WTC11 (cell line): ENCODE results near the gene COL5A1. TPM values are rescaled to one million over a fixed set of nuclear protein-coding genes. Genes with fewer than 3 reads are reported as not detected.

Experiments used
- ATAC-seq: fragments of 200-7000 bp; cut with Tn5 transposase; 2 replicates; pipeline ENCODE4 v1.10.0; 2021; ENCODE audit warnings: mild to moderate bottlenecking, moderate library complexity
- CTCF ChIA-PET: fragments of 300-600 bp; sonication (Branson Sonifier 250); formaldehyde crosslinking; loops from one replicate; lab custom pipeline; 2021; ENCODE audit warnings: antibody characterized with exemption; lab: Charles Lee
- POLR2A ChIA-PET: fragments of 350-600 bp; sonication (Branson Sonifier 250); formaldehyde crosslinking; loops from one replicate; lab custom pipeline; 2021; ENCODE audit warnings: antibody characterized with exemption; lab: Charles Lee
- DNase-seq: peaks from one replicate; pipeline ENCODE4 v3.0.0; 2021; ENCODE audit warnings: low spot score
- H3K27ac Mint-ChIP-seq: 2 replicates; pipeline ENCODE4 v1.8.0; 2021; ENCODE audit warnings: mixed read lengths
- H3K27me3 Mint-ChIP-seq: 2 replicates; pipeline ENCODE4 v1.8.0; 2021; ENCODE audit warnings: low read depth, mild to moderate bottlenecking, moderate library complexity, mixed read lengths
- H3K36me3 Mint-ChIP-seq: 2 replicates; pipeline ENCODE4 v1.8.0; 2021; ENCODE audit warnings: mixed read lengths
- H3K4me1 Mint-ChIP-seq: 2 replicates; pipeline ENCODE4 v1.8.0; 2022; ENCODE audit warnings: mixed read lengths
- H3K4me3 Mint-ChIP-seq: 2 replicates; pipeline ENCODE4 v1.8.0; 2021; ENCODE audit warnings: mild to moderate bottlenecking, moderate library complexity, mixed read lengths
- H3K9me3 Mint-ChIP-seq: 2 replicates; pipeline ENCODE4 v1.8.0; 2021; ENCODE audit warnings: mixed read lengths
- ATF1 ChIP-seq: sonication (generic); formaldehyde crosslinking; IDR thresholded peaks from 2 replicates; pipeline ENCODE4 v1.8.1; 2023; ENCODE audit warnings: mild to moderate bottlenecking, moderate library complexity, missing genetic modification reagents
- ATF3 ChIP-seq: sonication (generic); formaldehyde crosslinking; conservative IDR thresholded peaks from 2 replicates; pipeline ENCODE4 v1.8.1; 2022; ENCODE audit warnings: mild to moderate bottlenecking, missing genetic modification reagents
- ATF6 ChIP-seq: sonication (generic); formaldehyde crosslinking; IDR thresholded peaks from 2 replicates; pipeline ENCODE4 v1.8.1; 2023; ENCODE audit warnings: mild to moderate bottlenecking, missing genetic modification reagents
- CBFB ChIP-seq: sonication (generic); formaldehyde crosslinking; IDR thresholded peaks from 2 replicates; pipeline ENCODE4 v1.8.1; 2022; ENCODE audit warnings: mild to moderate bottlenecking, low read depth, missing genetic modification reagents
- CTCF ChIP-seq: fragments of 200-600 bp; IDR thresholded peaks from 2 replicates; pipeline ENCODE4 v1.8.0; 2022; ENCODE audit warnings: antibody characterized with exemption
- ELF4 ChIP-seq: sonication (generic); formaldehyde crosslinking; IDR thresholded peaks from 2 replicates; pipeline ENCODE4 v1.8.1; 2022; ENCODE audit warnings: low read depth, mild to moderate bottlenecking, moderate library complexity, missing genetic modification reagents
- EMX1 ChIP-seq: fragments of 250-450 bp; sonication (Bioruptor Pico); IDR thresholded peaks from 2 replicates; pipeline ENCODE4 v1.8.0; 2021; ENCODE audit warnings: mild to moderate bottlenecking
- ESRRA ChIP-seq: sonication (generic); formaldehyde crosslinking; IDR thresholded peaks from 2 replicates; pipeline ENCODE4 v1.8.1; 2022; ENCODE audit warnings: mild to moderate bottlenecking, missing genetic modification reagents, borderline replicate concordance
- FOXJ3 ChIP-seq: sonication (generic); formaldehyde crosslinking; IDR thresholded peaks from 2 replicates; pipeline ENCODE4 v1.9.0; 2021; ENCODE audit warnings: missing genetic modification reagents, mild to moderate bottlenecking, borderline replicate concordance
- IRF1 ChIP-seq: sonication (generic); formaldehyde crosslinking; IDR thresholded peaks from 2 replicates; pipeline ENCODE4 v1.8.0; 2023; ENCODE audit warnings: missing genetic modification reagents
- MAX ChIP-seq: sonication (generic); formaldehyde crosslinking; IDR thresholded peaks from 2 replicates; pipeline ENCODE4 v1.8.0; 2022; ENCODE audit warnings: mild to moderate bottlenecking, missing genetic modification reagents
- MLX ChIP-seq: sonication (generic); formaldehyde crosslinking; IDR thresholded peaks from 2 replicates; pipeline ENCODE4 v1.8.1; 2023; ENCODE audit warnings: mild to moderate bottlenecking, missing genetic modification reagents, moderate library complexity
- MXD4 ChIP-seq: fragments of 250-450 bp; sonication (Bioruptor Pico); IDR thresholded peaks from 2 replicates; pipeline ENCODE4 v1.8.0; 2021; ENCODE audit warnings: mild to moderate bottlenecking, moderate library complexity, borderline replicate concordance
- NR1H2 ChIP-seq: sonication (generic); formaldehyde crosslinking; IDR thresholded peaks from 2 replicates; pipeline ENCODE4 v1.9.0; 2021; ENCODE audit warnings: mild to moderate bottlenecking, moderate library complexity, missing genetic modification reagents
- PRDM15 ChIP-seq: sonication (generic); formaldehyde crosslinking; IDR thresholded peaks from 2 replicates; pipeline ENCODE4 v1.8.0; 2022; ENCODE audit warnings: missing genetic modification reagents
- RELA ChIP-seq: sonication (generic); formaldehyde crosslinking; IDR thresholded peaks from 2 replicates; pipeline ENCODE4 v1.8.1; 2022; ENCODE audit warnings: missing genetic modification reagents, mild to moderate bottlenecking, borderline replicate concordance
- RORB ChIP-seq: fragments of 250-450 bp; sonication (Bioruptor Pico); IDR thresholded peaks from 2 replicates; pipeline ENCODE4 v1.9.0; 2021; ENCODE audit warnings: mild to moderate bottlenecking
- SMAD3 ChIP-seq: sonication (generic); formaldehyde crosslinking; IDR thresholded peaks from 2 replicates; pipeline ENCODE4 v1.8.0; 2022; ENCODE audit warnings: missing genetic modification reagents, mild to moderate bottlenecking, borderline replicate concordance
- SMAD4 ChIP-seq: sonication (generic); formaldehyde crosslinking; IDR thresholded peaks from 2 replicates; pipeline ENCODE4 v1.8.0; 2022; ENCODE audit warnings: mild to moderate bottlenecking, missing genetic modification reagents
- SP1 ChIP-seq: sonication (generic); formaldehyde crosslinking; conservative IDR thresholded peaks from 2 replicates; pipeline ENCODE4 v1.8.1; 2022; ENCODE audit warnings: missing genetic modification reagents
- TCF7 ChIP-seq: sonication (generic); formaldehyde crosslinking; IDR thresholded peaks from 2 replicates; pipeline ENCODE4 v1.8.0; 2022; ENCODE audit warnings: mild to moderate bottlenecking, low read depth, missing genetic modification reagents, moderate library complexity
- ZBTB43 ChIP-seq: sonication (generic); formaldehyde crosslinking; IDR thresholded peaks from 2 replicates; pipeline ENCODE4 v1.8.1; 2023; ENCODE audit warnings: mild to moderate bottlenecking, missing genetic modification reagents
- ZNF121 ChIP-seq: sonication (generic); formaldehyde crosslinking; IDR thresholded peaks from 2 replicates; pipeline ENCODE4 v1.8.0; 2023; ENCODE audit warnings: missing genetic modification reagents
- ZNF416 ChIP-seq: fragments of 250-450 bp; sonication (Bioruptor Pico); IDR thresholded peaks from 2 replicates; pipeline ENCODE4 v1.9.0; 2021; ENCODE audit warnings: mild to moderate bottlenecking, inconsistent platforms
- total RNA-seq: library from RNA; stranded (reverse); gene quantifications from 3 replicates; pipeline ENCODE4 v1.2.3, GENCODE V29; 2021

The COL5A1 gene
- total RNA-seq, 1 experiment from 2014 or later = 13.5 TPM

- no peak for TF ChIP-seq PRDM15 (CRISPR knock-in tag)
- TF ChIP-seq SP1 (CRISPR knock-in tag) = no peak
- TF ChIP-seq TCF7 (CRISPR knock-in tag) = no peak
- TF ChIP-seq RORB (CRISPR knock-in tag) = no peak
- TF ChIP-seq MLX (CRISPR knock-in tag) = no peak
- no peak for TF ChIP-seq MXD4 (CRISPR knock-in tag)
- no peak for TF ChIP-seq ELF4 (CRISPR knock-in tag)
Observed at GRCh38 chr9:134726026-134726721, 84.6 kb downstream of the COL5A1 start (continued).

- Mint-ChIP-seq H3K27me3 (no peaks in the 10 kb centered on the region), H3K9me3 (peaks cover 6% of the 10 kb centered on the region), H3K36me3 (peaks cover 13% of the 10 kb centered on the region), H3K4me3 (no peak overlapping the region), H3K27ac (no peak overlapping the region), H3K4me1 (peaks cover 3% of the 10 kb centered on the region; the same call in 1 of the 2 replicates)
- no peak for TF ChIP-seq ZBTB43 (CRISPR knock-in tag)
- TF ChIP-seq IRF1 = no peak
- TF ChIP-seq FOXJ3 (CRISPR knock-in tag) = no peak
- no peak for TF ChIP-seq RELA (CRISPR knock-in tag)
- TF ChIP-seq NR1H2 = no peak
- no peak for TF ChIP-seq ATF1 (CRISPR knock-in tag)
- no peak for TF ChIP-seq CTCF
- no peak for TF ChIP-seq ATF3 (CRISPR knock-in tag)
- no peak for TF ChIP-seq SMAD4 (CRISPR knock-in tag)
- TF ChIP-seq ZNF416 = no peak
- TF ChIP-seq MAX (CRISPR knock-in tag) = no peak
- no peak for TF ChIP-seq EMX1 (CRISPR knock-in tag)
- TF ChIP-seq ZNF121 (CRISPR knock-in tag) = no peak
- no peak for TF ChIP-seq ESRRA (CRISPR knock-in tag)
- TF ChIP-seq MLX (CRISPR knock-in tag) = no peak
- TF ChIP-seq SMAD3 (CRISPR knock-in tag) = no peak
- TF ChIP-seq CBFB (CRISPR knock-in tag) = no peak
- TF ChIP-seq ATF6 (CRISPR knock-in tag) = no peak
- POLR2A ChIA-PET = no interaction called here
- DNase-seq (no peak), ATAC-seq (no peak)
- CTCF ChIA-PET = interaction anchor here (0.6 kb wide), 1 partner anchor 12 kb away, joined by 3 read pairs; no protein-coding TSS in a partner anchor
Observed at GRCh38 chr9:134726722-134727034, 85.1 kb downstream of the COL5A1 start.
